Left hindlimb (tissue), 1 donor: ENCODE results near the gene TLE4.
"Not testable (repeated sequence)": the region's sequence is repeated elsewhere in the genome, so short reads cannot be mapped to it uniquely, and the experiment has no call there.

ENCODE experiments used
- DNase-seq: peaks from one replicate; pipeline ENCODE4 v3.0.0-alpha.2; 2018

The TLE4 gene

GRCh38 chr9:79639354-79639753, 67.6 kb downstream of the TLE4 start:
- DNase-seq = no peak

GRCh38 chr9:79640067-79640466, 68.3 kb downstream of the TLE4 start:
- not testable (repeated sequence) for DNase-seq

- no peak for DNase-seq
Measured at GRCh38 chr9:79641070-79641469, 69.3 kb downstream of the TLE4 start.

- DNase-seq = no peak
Measured at GRCh38 chr9:79642671-79643070, 70.9 kb downstream of the TLE4 start.

- no peak for DNase-seq
Measured at GRCh38 chr9:79644048-79644447, 72.3 kb downstream of the TLE4 start.

- no peak for DNase-seq
Measured at GRCh38 chr9:79644601-79645000, 72.8 kb downstream of the TLE4 start.

GRCh38 chr9:79645110-79645509, 73.3 kb downstream of the TLE4 start:
- DNase-seq = no peak

GRCh38 chr9:79646096-79646495, 74.3 kb downstream of the TLE4 start:
- DNase-seq = no peak

GRCh38 chr9:79651251-79651795, 79.6 kb downstream of the TLE4 start:
- DNase-seq = no peak

- DNase-seq = no peak
Measured at GRCh38 chr9:79652598-79652997, 80.8 kb downstream of the TLE4 start.

GRCh38 chr9:79654591-79655382, 83.0 kb downstream of the TLE4 start:
- not testable (repeated sequence) for DNase-seq

- DNase-seq = no peak
Measured at GRCh38 chr9:79655551-79655950, 83.8 kb downstream of the TLE4 start.

- no peak for DNase-seq
Measured at GRCh38 chr9:79656169-79656568, 84.4 kb downstream of the TLE4 start.

GRCh38 chr9:79657891-79658290, 86.1 kb downstream of the TLE4 start:
- no peak for DNase-seq

- no peak for DNase-seq
Measured at GRCh38 chr9:79658926-79659325, 87.2 kb downstream of the TLE4 start.

- DNase-seq = no peak
Measured at GRCh38 chr9:79660615-79661014, 88.8 kb downstream of the TLE4 start.

GRCh38 chr9:79661279-79661678, 89.5 kb downstream of the TLE4 start:
- DNase-seq = no peak

GRCh38 chr9:79661886-79662536, 90.2 kb downstream of the TLE4 start:
- no peak for DNase-seq

GRCh38 chr9:79662537-79662956, 90.8 kb downstream of the TLE4 start:
- DNase-seq = no peak

GRCh38 chr9:79663300-79663699, 91.5 kb downstream of the TLE4 start:
- DNase-seq = no peak

GRCh38 chr9:79663878-79664277, 92.1 kb downstream of the TLE4 start:
- peak; percentile 37 for DNase-seq

- DNase-seq = no peak
Measured at GRCh38 chr9:79664375-79664831, 92.6 kb downstream of the TLE4 start.

GRCh38 chr9:79665369-79665768, 93.6 kb downstream of the TLE4 start:
- no peak for DNase-seq

GRCh38 chr9:79665931-79666330, 94.2 kb downstream of the TLE4 start:
- no peak for DNase-seq
